22Rv1 (cell line): ENCODE results near the gene TOB2.

ENCODE experiments used
- CTCF ChIP-seq: fragments of 450-650 bp; IDR thresholded peaks from 2 replicates; pipeline ENCODE4 v1.5.1; 2017; ENCODE audit warnings: mild to moderate bottlenecking
- ZFX ChIP-seq: fragments of 450-650 bp; IDR thresholded peaks from 2 replicates; pipeline ENCODE4 v1.6.1; 2017; ENCODE audit warnings: antibody characterized with exemption, borderline replicate concordance

DNA sequence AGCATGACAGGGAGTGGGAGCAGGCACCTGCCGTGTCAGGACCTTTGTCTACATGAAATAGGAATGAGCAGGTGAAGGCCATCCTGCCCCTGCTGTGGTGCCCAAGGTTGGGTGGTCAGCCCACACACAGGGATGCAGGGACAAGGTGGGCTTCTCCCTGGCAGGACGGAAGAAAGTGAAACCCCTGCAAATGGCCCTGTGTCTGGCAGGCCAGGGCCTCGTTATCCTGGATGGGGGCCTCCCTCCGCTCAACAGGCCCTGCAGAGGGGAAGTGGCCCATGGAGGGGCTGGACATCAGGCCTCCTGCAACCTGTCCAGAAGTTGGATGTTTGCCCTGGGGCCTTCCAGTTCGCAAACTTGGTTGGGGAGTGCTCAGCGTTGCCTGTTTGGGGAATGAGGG lies 14.9 kb downstream of the TOB2 start:
- TF ChIP-seq CTCF (no peak), ZFX (no peak)
